Measurements from ENCODE around the gene MRPS31. TPM values are rescaled to one million over a fixed set of nuclear protein-coding genes. Genes with fewer than 3 reads are reported as not detected.
"Not testable (repeated sequence)": the region's sequence is repeated elsewhere in the genome, so short reads cannot be mapped to it uniquely, and the experiment has no call there.

MRPS31 gene
- total RNA-seq, 1 donor, result 25.1 TPM

DNA sequence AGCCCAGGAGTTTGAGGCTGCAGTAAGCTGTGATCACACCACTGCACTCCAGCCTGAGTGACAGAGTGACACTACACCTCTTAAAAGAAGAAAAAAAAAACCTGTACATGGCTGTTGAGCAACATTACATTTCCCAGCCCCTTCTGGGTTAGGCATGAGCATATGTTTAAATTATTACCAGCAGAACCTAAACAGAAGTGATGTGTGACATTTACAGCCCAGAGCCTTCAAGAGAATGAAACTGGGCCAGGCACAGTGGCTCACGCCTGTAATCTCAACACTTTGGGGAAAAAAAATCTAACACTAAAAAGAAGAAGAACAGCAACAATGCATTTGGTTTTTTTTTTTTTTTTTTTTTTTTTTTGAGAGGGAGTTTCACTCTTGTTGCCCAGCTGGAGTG is 38.3 kb downstream of the MRPS31 start:
- no peak overlapping the region for H3K4me3 ChIP-seq (ENCODE audit: low read depth, low read length)
- DNase-seq (ENCODE audit: low read depth), result no peak
- TF ChIP-seq, protein P1, sequence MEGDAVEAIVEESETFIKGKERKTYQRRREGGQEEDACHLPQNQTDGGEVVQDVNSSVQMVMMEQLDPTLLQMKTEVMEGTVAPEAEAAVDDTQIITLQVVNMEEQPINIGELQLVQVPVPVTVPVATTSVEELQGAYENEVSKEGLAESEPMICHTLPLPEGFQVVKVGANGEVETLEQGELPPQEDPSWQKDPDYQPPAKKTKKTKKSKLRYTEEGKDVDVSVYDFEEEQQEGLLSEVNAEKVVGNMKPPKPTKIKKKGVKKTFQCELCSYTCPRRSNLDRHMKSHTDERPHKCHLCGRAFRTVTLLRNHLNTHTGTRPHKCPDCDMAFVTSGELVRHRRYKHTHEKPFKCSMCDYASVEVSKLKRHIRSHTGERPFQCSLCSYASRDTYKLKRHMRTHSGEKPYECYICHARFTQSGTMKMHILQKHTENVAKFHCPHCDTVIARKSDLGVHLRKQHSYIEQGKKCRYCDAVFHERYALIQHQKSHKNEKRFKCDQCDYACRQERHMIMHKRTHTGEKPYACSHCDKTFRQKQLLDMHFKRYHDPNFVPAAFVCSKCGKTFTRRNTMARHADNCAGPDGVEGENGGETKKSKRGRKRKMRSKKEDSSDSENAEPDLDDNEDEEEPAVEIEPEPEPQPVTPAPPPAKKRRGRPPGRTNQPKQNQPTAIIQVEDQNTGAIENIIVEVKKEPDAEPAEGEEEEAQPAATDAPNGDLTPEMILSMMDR (IDR thresholded peaks at IDR 0.05; ENCODE audit: insufficient read depth, low read length), result no peak

DNA sequence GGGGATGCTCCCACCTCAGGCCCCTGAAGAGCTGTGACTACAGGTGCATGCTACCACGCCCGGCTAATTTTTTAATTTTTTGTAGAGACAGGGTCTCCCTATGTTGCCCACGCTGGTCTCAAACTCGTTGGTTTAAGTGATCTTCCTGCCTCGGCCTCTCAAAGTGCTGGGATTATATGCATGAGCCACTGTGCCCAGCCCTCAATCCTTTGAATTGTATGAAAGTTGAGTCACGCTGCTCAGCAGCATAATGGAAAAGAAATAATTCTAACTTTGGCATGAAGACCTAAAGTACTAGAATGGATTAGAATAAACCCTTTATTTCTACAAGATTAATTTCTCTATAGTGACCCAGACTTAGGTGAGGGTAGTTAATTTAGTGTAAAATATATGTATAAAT is 42.4 kb downstream of the MRPS31 start:
- no peak overlapping the region for H3K4me3 ChIP-seq (ENCODE audit: low read depth, low read length)
- TF ChIP-seq, protein P1 (IDR thresholded peaks at IDR 0.05; ENCODE audit: insufficient read depth, low read length), result no peak
- no peak for DNase-seq (ENCODE audit: low read depth)

DNA sequence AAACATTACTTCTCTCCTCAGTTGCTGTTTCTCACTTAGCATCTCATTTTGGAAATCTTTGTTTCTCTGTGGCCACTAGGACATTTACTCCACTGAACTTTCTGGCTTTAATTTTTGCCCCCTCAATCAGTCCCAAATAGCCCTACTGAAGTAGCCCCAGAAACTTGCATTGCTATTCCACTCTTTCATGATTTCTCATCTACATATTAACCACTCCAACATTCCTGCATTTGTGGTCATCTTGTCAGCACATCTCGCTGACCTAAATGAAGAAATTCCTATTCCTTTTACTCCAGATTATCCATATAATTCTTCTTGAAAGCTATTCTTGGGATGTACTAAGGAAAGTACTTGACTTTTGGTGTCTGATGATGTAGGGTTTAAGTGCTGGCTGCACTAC is 56.6 kb downstream of the MRPS31 start:
- DNase-seq (ENCODE audit: low read depth); H3K4me3 ChIP-seq (ENCODE audit: low read depth, low read length): not testable (repeated sequence)

DNA sequence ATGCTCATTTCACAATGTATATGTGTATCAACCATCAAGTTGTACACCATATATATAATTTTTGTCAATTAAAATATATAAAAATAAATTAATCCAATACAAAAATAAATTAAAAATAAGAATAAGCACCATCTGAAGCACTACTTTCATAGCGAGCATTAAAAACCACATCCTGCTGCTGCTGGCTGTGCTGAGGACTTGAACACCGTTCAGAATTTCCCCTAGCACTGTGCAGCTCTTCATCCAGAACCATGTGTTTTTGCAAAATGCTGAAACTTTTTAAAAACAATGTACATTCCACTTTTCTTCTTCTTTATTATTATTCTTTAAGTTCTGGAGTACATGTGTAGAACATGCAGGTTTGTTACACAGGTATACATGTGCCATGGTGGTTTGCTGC is 64.6 kb downstream of the MRPS31 start:
- H3K4me3 ChIP-seq (ENCODE audit: low read depth, low read length), result no peak overlapping the region
- TF ChIP-seq, protein P1 (IDR thresholded peaks at IDR 0.05; ENCODE audit: insufficient read depth, low read length), result no peak
- DNase-seq (ENCODE audit: low read depth), result no peak

DNA sequence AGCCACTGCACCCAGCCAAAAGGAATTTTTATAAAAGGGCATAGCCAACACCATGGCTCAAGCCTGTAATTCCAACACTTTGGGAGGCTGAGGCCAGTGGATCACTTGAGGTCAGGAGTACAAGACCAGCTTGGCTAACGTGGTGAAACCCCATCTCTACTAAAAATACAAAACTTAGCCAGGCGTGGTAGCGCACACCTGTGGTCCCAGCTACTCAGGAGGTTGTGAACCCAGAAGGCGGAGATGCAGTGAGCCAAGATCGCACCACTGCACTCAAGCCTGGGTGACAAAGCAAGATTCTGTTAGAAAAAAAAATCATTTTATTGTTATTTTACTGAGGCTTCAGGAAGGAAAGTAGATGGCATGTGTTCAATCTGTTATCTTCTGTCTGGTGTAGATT is 73.3 kb downstream of the MRPS31 start:
- H3K4me3 ChIP-seq (ENCODE audit: low read depth, low read length), result no peak overlapping the region
- no peak for DNase-seq (ENCODE audit: low read depth)
- TF ChIP-seq, protein P1 (IDR thresholded peaks at IDR 0.05; ENCODE audit: insufficient read depth, low read length), result no peak

DNA sequence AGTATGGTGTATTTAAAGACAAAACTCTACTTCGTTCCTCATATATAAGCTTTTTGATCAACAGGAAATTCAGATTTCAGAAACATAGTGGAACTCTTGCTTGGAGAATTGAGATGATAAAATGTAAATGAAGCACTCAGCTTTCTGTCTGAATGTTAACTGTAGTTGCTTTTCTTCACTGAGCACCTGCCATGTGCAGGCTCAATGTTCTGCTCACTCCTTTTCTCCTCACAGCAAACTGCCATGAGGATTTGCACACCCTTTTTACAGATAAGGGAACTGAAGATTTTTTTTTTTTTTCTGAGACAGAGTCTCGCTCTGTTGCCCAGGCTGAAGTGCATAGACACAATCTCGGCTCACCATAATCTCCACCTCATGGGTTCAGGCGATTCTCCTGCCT is 76.6 kb downstream of the MRPS31 start:
- no peak for DNase-seq (ENCODE audit: low read depth)
- TF ChIP-seq, protein P1 (IDR thresholded peaks at IDR 0.05; ENCODE audit: insufficient read depth, low read length), result no peak
- no peak overlapping the region for H3K4me3 ChIP-seq (ENCODE audit: low read depth, low read length)

DNA sequence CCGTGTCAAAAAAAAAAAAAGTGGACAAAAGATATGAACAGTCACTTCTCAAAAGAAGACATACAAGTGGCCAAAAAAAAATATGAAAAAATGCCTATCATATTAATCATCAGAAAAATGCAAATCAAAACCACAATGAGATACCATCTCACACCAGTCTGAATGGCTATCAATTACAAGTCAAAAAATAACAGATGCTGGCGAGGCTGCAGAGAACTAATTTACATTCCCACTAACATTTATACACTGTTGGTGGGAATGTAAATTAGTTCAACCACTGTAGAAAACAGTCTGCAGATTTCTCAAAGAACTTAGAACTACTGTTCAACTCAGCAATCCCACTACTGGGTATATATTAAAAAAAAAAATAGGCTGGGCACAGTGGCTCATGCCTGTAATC is 78.0 kb downstream of the MRPS31 start:
- no peak overlapping the region for H3K4me3 ChIP-seq (ENCODE audit: low read depth, low read length)
- DNase-seq (ENCODE audit: low read depth), result peak; percentile 4
- TF ChIP-seq, protein P1 (IDR thresholded peaks at IDR 0.05; ENCODE audit: insufficient read depth, low read length), result no peak
